AG04449 (cell line): ENCODE data around the gene ERBB4.
"Not testable (repeated sequence)": the region's sequence is repeated elsewhere in the genome, so short reads cannot be mapped to it uniquely, and the experiment has no call there.

Experiments
- CTCF ChIA-PET: fragments of 350-600 bp; formaldehyde crosslinking; extraction: SDS; loops from one replicate; lab custom pipeline; 2021; ENCODE audit warnings: antibody characterized with exemption; lab: Yijun Ruan, JAX
- POLR2A ChIA-PET: fragments of 400-600, 350-600 bp; formaldehyde crosslinking; extraction: SDS; loops from one replicate; lab custom pipeline; 2020; ENCODE audit warnings: antibody characterized with exemption, inconsistent platforms; lab: Yijun Ruan, JAX
- DNase-seq: peaks from one replicate; pipeline ENCODE4 v3.0.0-alpha.2; 2010; ENCODE audit warnings: low read depth, low spot score
- H3K4me3 ChIP-seq: 2 replicates; pipeline ENCODE4 v1.5.1; 2011; ENCODE audit warnings: low read depth, mild to moderate bottlenecking, control low read depth, low read length
- CTCF ChIP-seq: IDR thresholded peaks from one replicate; pipeline ENCODE4 v1.5.1; 2011; ENCODE audit warnings: mild to moderate bottlenecking, moderate library complexity, low read length, control low read depth, inconsistent platforms; ENCODE audit not compliant: insufficient read depth; ENCODE audit errors: missing control alignments

Gene ERBB4

GRCh38 chr2:211598238-211598637 lies 940.4 kb downstream of the ERBB4 start:
- no peak for DNase-seq
- H3K4me3 ChIP-seq = no peak overlapping the region
- TF ChIP-seq CTCF = no peak
- POLR2A ChIA-PET = no interaction called here
- CTCF ChIA-PET = no interaction called here

GRCh38 chr2:211592006-211592405 lies 946.6 kb downstream of the ERBB4 start:
- CTCF ChIA-PET, H3K4me3 ChIP-seq, POLR2A ChIA-PET, DNase-seq: not testable (repeated sequence)

- no peak overlapping the region for H3K4me3 ChIP-seq
- ChIA-PET CTCF (no interaction called here), POLR2A (no interaction called here)
- no peak for DNase-seq
- no peak for TF ChIP-seq CTCF
Observed at GRCh38 chr2:211591426-211591825, 947.2 kb downstream of the ERBB4 start.

DNA sequence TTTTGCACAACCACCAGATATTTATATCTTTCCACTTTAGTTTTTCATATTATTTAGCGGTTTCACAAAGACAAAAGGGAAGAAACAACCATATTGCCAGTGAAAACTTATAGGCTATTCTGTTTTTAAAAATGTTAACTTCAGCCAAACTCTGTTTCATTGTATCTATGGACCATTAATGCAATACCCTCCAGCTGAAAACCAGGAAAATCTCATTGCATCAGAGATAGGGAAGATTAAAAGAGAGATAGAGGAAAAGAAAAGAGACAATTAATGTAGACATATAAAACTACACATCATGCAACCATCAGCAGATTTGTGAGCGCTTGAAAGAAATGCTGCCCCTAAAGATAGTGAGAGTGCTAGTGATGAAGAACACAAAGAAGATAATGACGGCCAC lies 970.2 kb downstream of the ERBB4 start:
- no peak for DNase-seq
- POLR2A ChIA-PET = no interaction called here
- H3K4me3 ChIP-seq = no peak overlapping the region
- no peak for TF ChIP-seq CTCF
- CTCF ChIA-PET = no interaction called here

DNA sequence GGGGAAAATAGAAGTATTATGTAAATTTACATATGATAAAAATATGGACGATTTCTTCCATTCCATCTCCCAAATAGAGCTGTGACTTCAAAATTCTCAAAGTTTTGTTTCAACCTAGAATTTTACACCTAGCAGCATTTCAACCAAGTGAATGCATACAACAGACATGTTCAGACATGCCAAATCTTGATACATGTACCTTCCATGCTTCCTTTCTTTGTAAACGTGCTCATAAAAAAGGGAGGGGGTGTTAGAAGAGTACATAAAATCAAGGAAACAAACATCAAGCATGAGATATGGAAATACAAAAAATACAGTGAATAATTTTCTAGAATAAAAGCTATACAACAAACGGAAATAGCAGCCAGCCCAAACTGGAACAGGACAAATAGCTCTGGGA lies 974.2 kb downstream of the ERBB4 start:
- no peak overlapping the region for H3K4me3 ChIP-seq
- no peak for TF ChIP-seq CTCF
- no peak for DNase-seq
- ChIA-PET CTCF (no interaction called here), POLR2A (no interaction called here)

- no peak for DNase-seq
- no peak overlapping the region for H3K4me3 ChIP-seq
- ChIA-PET CTCF (no interaction called here), POLR2A (no interaction called here)
- TF ChIP-seq CTCF = no peak
Observed at GRCh38 chr2:211545582-211545981, 993.0 kb downstream of the ERBB4 start.

DNA sequence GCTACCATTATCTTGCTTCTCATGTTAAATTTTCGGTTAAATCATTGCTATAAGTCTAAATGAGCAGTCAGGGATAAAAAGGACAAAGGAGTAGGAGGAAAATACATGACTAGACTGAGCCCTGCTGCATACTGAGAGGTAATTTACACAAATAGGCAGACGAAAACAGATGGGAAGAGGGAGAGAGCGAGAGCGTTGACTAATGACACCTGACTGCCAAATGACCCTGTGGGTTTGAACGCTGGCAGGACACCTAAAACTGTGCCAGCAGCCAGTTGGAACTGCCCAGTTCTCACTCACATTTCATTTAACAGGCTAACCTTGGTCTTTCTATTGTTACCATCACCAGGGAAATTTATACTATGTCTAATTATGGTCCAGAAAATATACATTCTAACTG lies 1004.0 kb downstream of the ERBB4 start:
- H3K4me3 ChIP-seq = no peak overlapping the region
- TF ChIP-seq CTCF = no peak
- no peak for DNase-seq
- ChIA-PET POLR2A (no interaction called here), CTCF (no interaction called here)

DNA sequence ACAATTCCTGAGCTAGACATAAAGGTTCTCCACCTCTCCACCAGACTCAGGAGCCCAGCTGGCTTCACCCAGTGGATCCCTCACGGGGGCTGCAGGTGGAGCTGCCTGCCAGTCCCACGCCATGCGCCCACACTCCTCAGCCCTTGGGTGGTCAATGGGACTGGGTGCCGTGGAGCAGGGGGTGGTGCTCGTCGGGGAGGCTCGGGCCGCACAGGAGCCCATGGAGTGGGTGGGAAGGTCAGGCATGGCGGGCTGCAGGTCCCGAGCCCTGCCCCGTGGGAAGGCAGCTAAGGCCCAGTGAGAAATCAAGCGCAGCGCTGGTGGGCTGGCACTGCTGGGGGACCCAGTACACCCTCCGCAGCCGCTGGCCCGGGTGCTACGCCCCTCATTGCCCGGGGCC lies 1014.4 kb downstream of the ERBB4 start:
- POLR2A ChIA-PET, CTCF ChIA-PET, DNase-seq, H3K4me3 ChIP-seq: not testable (repeated sequence)
